Vagina (tissue), 2 donors: ENCODE data around the gene MINDY1. TPM values are rescaled to one million over a fixed set of nuclear protein-coding genes. Genes with fewer than 3 reads are reported as not detected.

Experiments
- DNase-seq, 2 donors: peaks; one replicate each; pipeline ENCODE4 v3.0.0-alpha.2; 2017; ENCODE audit errors: extremely low spot score in 2 of 2
- H3K27ac ChIP-seq: fragments of 200-600 bp; sonication (generic); one replicate; pipeline ENCODE4 v1.5.1; 2019
- H3K27me3 ChIP-seq: fragments of 200-600 bp; sonication (generic); one replicate; pipeline ENCODE4 v1.5.1; 2019
- H3K36me3 ChIP-seq, 2 donors: fragments of 200-600 bp; sonication (generic); one replicate each; pipeline ENCODE4 v1.5.1; 2017 to 2019
- H3K4me1 ChIP-seq: fragments of 200-600 bp; sonication (generic); one replicate; pipeline ENCODE4 v1.5.1; 2019
- H3K4me3 ChIP-seq, 2 donors: fragments of 200-600 bp; sonication (generic); 1 replicate in 1 of 2; 2 replicates in 1 of 2; pipeline ENCODE4 v1.5.1; 2016 to 2019
- H3K9me3 ChIP-seq: fragments of 200-600 bp; sonication (generic); one replicate; pipeline ENCODE4 v1.5.1; 2019
- POLR2A ChIP-seq, 2 donors: fragments of 450-650 bp; IDR thresholded peaks; one replicate each; pipeline ENCODE4 v1.6.1; 2017; ENCODE audit warnings: antibody characterized with exemption in 2 of 2, mild to moderate bottlenecking in 2 of 2, moderate library complexity in 2 of 2
- POLR2AphosphoS5 ChIP-seq, 2 donors: sonication (generic); formaldehyde crosslinking; IDR thresholded peaks; one replicate each; pipeline ENCODE4 v1.9.0; 2017; ENCODE audit warnings: antibody characterized with exemption in 2 of 2, mild to moderate bottlenecking in 2 of 2, low read depth in 1 of 2; ENCODE audit not compliant: insufficient read depth in 1 of 2
- intact Hi-C: fragments of 100-400 bp; cut with DNase I; formaldehyde crosslinking; loops from one replicate; pipeline ENCODE4 v1.15.1; 2023
- total RNA-seq: library from RNA; depleted of rRNA; stranded (reverse); fragments of >200 nt; gene quantifications from one replicate; pipeline ENCODE4 v1.2.3, GENCODE V29; 2016
- TF ChIP-seq, protein P1 (sequence below), 3 experiments: fragments of 450-650 bp in 2 of 3; fragments of 200-600 bp in 1 of 3; sonication (generic) in 1 of 3; IDR thresholded peaks; one replicate each; pipeline ENCODE4 v1.5.1; 2017 to 2019; ENCODE audit warnings: antibody characterized with exemption in 3 of 3, mild to moderate bottlenecking in 2 of 3, moderate library complexity in 2 of 3

MINDY1 gene
- total RNA-seq, 1 donor from 2014 or later = 27.0 TPM

DNA sequence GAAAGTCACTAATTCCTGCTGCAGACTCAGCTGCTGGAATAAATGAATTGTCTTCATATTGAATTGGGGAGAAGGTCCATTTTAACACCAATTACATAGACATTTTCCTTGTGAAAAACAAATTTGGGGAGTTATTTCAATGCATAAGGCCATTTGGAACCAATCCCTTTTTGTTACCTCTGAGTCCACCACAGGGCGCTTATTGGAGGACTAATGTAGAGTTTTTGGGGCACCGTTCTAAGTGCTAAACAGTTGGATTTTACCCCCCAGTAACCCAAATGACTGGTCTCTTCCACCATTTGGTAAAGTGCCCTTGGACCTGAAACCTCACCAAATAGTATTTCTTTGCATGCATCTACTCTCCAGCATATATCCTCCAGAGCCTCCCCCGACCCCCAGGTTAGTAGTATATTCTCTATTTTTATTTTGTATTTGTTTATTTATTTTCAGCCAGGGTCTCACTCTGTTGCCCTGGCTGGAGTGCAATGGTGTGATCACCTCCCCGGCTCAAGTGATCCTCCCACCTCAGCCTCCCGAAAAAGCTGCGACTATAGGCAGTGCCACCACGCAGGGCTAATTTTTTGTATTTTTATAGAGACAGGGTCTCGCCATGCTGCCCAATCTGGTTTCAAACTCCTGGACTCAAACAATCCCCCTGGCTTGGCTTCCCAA lies 3.1 kb upstream of the MINDY1 start:
- H3K4me1 ChIP-seq = peaks cover 57% of the 10 kb centered on the region
- intact Hi-C loops = no loop called here
- no peaks in the 10 kb centered on the region for H3K36me3 ChIP-seq
- H3K27ac ChIP-seq = peak overlapping the region; percentile 93
- H3K9me3 ChIP-seq = no peaks in the 10 kb centered on the region
- H3K27me3 ChIP-seq = no peaks in the 10 kb centered on the region
- DNase-seq = no peak
- peak overlapping the region; percentile 70 to 85 for H3K4me3 ChIP-seq
- TF ChIP-seq, protein P1, sequence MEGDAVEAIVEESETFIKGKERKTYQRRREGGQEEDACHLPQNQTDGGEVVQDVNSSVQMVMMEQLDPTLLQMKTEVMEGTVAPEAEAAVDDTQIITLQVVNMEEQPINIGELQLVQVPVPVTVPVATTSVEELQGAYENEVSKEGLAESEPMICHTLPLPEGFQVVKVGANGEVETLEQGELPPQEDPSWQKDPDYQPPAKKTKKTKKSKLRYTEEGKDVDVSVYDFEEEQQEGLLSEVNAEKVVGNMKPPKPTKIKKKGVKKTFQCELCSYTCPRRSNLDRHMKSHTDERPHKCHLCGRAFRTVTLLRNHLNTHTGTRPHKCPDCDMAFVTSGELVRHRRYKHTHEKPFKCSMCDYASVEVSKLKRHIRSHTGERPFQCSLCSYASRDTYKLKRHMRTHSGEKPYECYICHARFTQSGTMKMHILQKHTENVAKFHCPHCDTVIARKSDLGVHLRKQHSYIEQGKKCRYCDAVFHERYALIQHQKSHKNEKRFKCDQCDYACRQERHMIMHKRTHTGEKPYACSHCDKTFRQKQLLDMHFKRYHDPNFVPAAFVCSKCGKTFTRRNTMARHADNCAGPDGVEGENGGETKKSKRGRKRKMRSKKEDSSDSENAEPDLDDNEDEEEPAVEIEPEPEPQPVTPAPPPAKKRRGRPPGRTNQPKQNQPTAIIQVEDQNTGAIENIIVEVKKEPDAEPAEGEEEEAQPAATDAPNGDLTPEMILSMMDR (IDR thresholded peaks at IDR 0.05) = no peak
- TF ChIP-seq POLR2AphosphoS5 (IDR thresholded peaks at IDR 0.05; ENCODE audit: insufficient read depth in 1 of 2, low read depth in 1 of 2) = no peak
- no peak for TF ChIP-seq POLR2A (IDR thresholded peaks at IDR 0.05)

DNA sequence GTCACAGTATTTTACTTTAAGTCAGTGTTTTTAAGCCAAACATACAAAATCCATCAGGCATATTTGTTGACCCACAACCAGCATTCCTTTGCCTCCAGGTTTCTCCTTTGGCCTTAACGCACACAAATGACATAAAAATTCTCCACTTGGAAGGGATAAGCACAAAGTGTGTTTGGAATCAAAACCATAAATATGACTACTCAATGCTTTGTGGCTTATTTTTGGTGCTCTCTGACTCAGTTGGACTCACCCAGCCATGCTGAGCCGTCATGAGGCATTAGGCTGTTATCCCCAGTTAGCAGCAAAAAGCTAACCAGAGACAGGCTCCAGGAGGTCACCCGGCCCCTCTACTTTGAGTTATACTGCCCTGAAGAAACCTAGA lies 2.5 kb upstream of the MINDY1 start:
- no peaks in the 10 kb centered on the region for H3K9me3 ChIP-seq
- H3K27me3 ChIP-seq = no peaks in the 10 kb centered on the region
- intact Hi-C loops = no loop called here
- DNase-seq = no peak
- H3K36me3 ChIP-seq = no peaks in the 10 kb centered on the region
- H3K4me1 ChIP-seq = peaks cover 63% of the 10 kb centered on the region
- H3K4me3 ChIP-seq = peak overlapping the region; percentile 70 to 85
- TF ChIP-seq POLR2A (IDR thresholded peaks at IDR 0.05) = no peak
- peak overlapping the region; percentile 93 for H3K27ac ChIP-seq

DNA sequence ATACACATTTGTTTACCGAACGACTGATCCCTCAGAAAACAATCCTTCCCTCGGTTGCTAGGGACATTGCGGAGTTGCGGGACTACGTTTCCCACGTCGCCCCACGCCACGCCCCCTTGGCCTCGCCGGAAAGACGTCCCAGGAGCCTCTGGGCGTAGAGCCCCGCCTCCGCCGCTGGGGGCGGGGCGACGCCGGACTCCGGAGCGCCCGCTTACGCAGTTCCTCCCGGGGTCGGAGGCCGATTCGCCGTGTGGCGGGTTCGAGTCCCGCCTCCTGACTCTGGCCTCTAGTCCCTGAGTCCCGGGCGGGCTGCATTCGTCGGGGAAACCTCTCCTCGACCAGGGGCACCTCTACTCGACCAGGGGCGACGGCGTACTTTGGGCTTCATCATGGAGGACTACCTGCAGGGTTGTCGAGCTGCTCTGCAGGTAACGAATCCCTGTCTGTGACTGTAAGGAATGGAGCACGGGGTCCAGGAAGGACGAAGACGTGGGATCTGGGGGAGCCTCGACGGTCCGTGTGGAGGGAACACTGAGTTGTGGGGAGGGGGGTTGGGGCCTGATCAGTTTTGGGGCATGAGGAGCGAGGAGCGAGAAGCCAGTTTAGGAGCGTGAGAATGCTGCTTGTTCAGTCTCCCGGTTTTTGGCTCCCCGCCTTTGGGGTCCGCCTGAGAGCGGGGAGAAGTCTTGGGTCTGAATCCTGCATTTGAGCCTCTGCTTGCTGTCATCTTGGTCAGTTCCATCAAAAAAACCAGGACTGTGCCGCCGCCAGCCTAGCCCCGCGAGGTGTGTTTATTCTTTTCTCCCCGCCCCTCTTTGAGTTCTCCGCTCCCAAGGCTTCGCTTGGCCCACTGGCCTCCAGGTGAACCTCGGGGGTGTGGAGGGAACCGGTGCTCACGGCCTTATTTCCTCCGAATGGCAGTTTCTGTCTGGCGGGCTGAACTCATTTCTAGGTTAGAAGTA lies 1.8 kb upstream of the MINDY1 start, which contains the start of gene PRUNE1:
PRUNE1 (plus strand) TSS at position 206 of the 962 bp plus-strand sequence; CDS start at position 390, 184 bp downstream.
- H3K4me3 ChIP-seq = peak within 1 kb of the TSS; percentile 70 to 85
- H3K9me3 ChIP-seq = no peaks in the 10 kb centered on the region
- peaks cover 69% of the 10 kb centered on the region for H3K4me1 ChIP-seq
- no peaks in the 10 kb centered on the region for H3K36me3 ChIP-seq
- DNase-seq = peak in 1 of 2 donors; percentile 92
- peak within 1 kb of the TSS; percentile 93 for H3K27ac ChIP-seq
- TF ChIP-seq POLR2A (IDR thresholded peaks at IDR 0.05) = peak; percentile 28 to 61
- peak; percentile 93 to 94 for TF ChIP-seq POLR2AphosphoS5 (IDR thresholded peaks at IDR 0.05; ENCODE audit: insufficient read depth in 1 of 2, low read depth in 1 of 2)
- TF ChIP-seq, protein P1 (IDR thresholded peaks at IDR 0.05) = no peak
- H3K27me3 ChIP-seq = no peaks in the 10 kb centered on the region
- intact Hi-C loops = no loop called here

DNA sequence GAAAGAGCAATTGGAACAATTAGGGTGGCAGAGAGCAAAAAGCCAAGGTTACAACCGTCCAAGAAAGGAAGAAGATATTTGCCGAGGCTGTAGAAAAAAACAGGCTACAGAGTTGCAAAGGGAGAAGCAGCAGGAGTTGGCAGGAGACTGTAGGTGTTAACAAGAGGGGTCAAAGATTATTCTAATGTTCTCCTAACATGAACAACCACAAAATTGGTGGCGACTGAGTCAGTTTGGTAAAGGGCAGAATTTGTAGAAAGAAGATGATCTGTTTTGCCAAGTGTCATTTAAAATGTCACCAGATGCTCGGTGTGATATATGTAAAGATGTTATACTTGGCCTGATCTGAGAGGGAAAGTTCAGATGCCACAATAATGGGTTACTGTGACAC lies 1.1 kb upstream of the MINDY1 start:
- Histone ChIP-seq H3K4me1 (peaks cover 76% of the 10 kb centered on the region), H3K27ac (peak overlapping the region; percentile 93), H3K9me3 (no peaks in the 10 kb centered on the region), H3K4me3 (peak overlapping the region; percentile 70 to 85), H3K36me3 (no peaks in the 10 kb centered on the region), H3K27me3 (no peaks in the 10 kb centered on the region)
- no peak for DNase-seq
- TF ChIP-seq POLR2A (IDR thresholded peaks at IDR 0.05) (no peak), POLR2AphosphoS5 (IDR thresholded peaks at IDR 0.05; ENCODE audit: insufficient read depth in 1 of 2, low read depth in 1 of 2) (no peak)
- TF ChIP-seq, protein P1 (IDR thresholded peaks at IDR 0.05) = no peak
- intact Hi-C loops = no loop called here

DNA sequence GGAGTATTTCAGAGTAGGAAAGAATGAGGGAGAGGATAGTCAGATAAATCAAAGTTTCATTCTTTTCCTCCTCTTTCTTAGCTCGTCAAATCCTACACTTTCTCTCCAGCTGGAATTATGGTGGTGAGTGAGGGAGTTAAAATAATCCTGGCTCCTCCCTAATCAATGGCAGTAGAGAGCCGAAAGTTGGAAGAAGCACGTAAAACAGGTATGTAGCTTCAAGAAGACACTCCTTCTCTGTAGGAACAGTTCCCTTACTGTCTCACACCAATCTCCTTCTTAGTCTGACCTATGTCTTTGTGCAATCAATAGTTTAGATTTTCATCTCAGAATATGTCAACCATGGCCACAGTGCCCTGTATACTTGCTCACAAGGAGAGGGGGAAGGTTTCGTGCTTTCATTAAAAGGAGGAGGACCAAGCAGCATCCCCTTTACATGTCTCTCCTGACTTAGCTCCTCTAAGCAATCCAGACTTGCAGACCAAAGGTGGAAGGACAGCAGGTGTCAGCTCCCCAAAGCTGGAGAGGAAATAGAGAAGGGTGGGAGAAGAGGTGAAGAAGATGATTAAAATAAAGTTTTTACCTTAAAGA lies 878 bp downstream of the MINDY1 start:
- peak overlapping the region; percentile 93 for H3K27ac ChIP-seq
- intact Hi-C loops = no loop called here
- no peaks in the 10 kb centered on the region for H3K9me3 ChIP-seq
- H3K4me3 ChIP-seq = peak overlapping the region; percentile 62 to 70
- H3K36me3 ChIP-seq = peaks cover 0 to 13% of the 10 kb centered on the region in 2 donors
- DNase-seq = no peak
- no peaks in the 10 kb centered on the region for H3K27me3 ChIP-seq
- TF ChIP-seq POLR2A (IDR thresholded peaks at IDR 0.05) (no peak), POLR2AphosphoS5 (IDR thresholded peaks at IDR 0.05; ENCODE audit: insufficient read depth in 1 of 2, low read depth in 1 of 2) (no peak)
- TF ChIP-seq, protein P1 (IDR thresholded peaks at IDR 0.05) = no peak
- H3K4me1 ChIP-seq = peaks cover 79% of the 10 kb centered on the region
